Lung (tissue), 12 donors: ENCODE results near the gene HNRNPD. TPM values are rescaled to one million over a fixed set of nuclear protein-coding genes. Genes with fewer than 3 reads are reported as not detected.
A peak's percentile ranks its signal among the peaks of the same experiment; 100 is the strongest.

ENCODE experiments used
- ATAC-seq: fragments of 200-7000 bp; cut with Tn5 transposase; one replicate; pipeline ENCODE4 v1.9.1; 2020; ENCODE audit warnings: moderate number of reproducible peaks; ENCODE audit not compliant: insufficient read depth, low FRiP score
- DNase-seq, 3 donors: peaks; one replicate each; pipeline ENCODE4 v3.0.0-alpha.2; 2013 to 2017
- H3K27ac ChIP-seq, 2 donors: one replicate each; pipeline ENCODE4 v1.5.1; 2013; ENCODE audit warnings: mild to moderate bottlenecking in 2 of 2, moderate library complexity in 2 of 2, control low read depth in 1 of 2, inconsistent platforms in 1 of 2, low read depth in 1 of 2, low read length in 1 of 2
- H3K27me3 ChIP-seq, 3 donors: one replicate each; pipeline ENCODE4 v1.5.1; 2013; ENCODE audit warnings: low read length in 2 of 3; ENCODE audit not compliant: control insufficient read depth in 3 of 3, insufficient read depth in 3 of 3
- H3K36me3 ChIP-seq, 4 donors: one replicate each; pipeline ENCODE4 v1.5.1; 2013; ENCODE audit warnings: low read length in 4 of 4, mild to moderate bottlenecking in 1 of 4, moderate library complexity in 1 of 4; ENCODE audit not compliant: control insufficient read depth in 4 of 4, insufficient read depth in 4 of 4
- H3K4me1 ChIP-seq, 5 donors: one replicate each; pipeline ENCODE4 v1.5.1; 2013; ENCODE audit warnings: low read length in 5 of 5, mild to moderate bottlenecking in 2 of 5, moderate library complexity in 1 of 5; ENCODE audit not compliant: control insufficient read depth in 5 of 5, insufficient read depth in 5 of 5
- H3K4me3 ChIP-seq: one replicate; pipeline ENCODE4 v1.5.1; 2013; ENCODE audit warnings: mild to moderate bottlenecking, control low read depth, moderate library complexity
- H3K9ac ChIP-seq, 2 donors: one replicate each; pipeline ENCODE4 v1.5.1; 2013; ENCODE audit warnings: low read length in 2 of 2, control low read depth in 1 of 2; ENCODE audit not compliant: insufficient read depth in 1 of 2
- H3K9me3 ChIP-seq, 4 donors: one replicate each; pipeline ENCODE4 v1.5.1; 2013; ENCODE audit warnings: low read length in 3 of 4, mild to moderate bottlenecking in 1 of 4, moderate library complexity in 1 of 4; ENCODE audit not compliant: control insufficient read depth in 4 of 4, insufficient read depth in 3 of 4
- WGBS, 2 donors: extraction: QIAGEN DNeasy Blood & Tissue Kit; methylation state at CpG; one replicate each; pipeline ENCODE4 v1.1.7; 2013; 5-methylcytosine and 5-hydroxymethylcytosine counted together
- polyA plus RNA-seq, 2 donors: library from polyadenylated mRNA; stranded (reverse); fragments of 200-250 nt; gene quantifications; one replicate each; pipeline ENCODE4 v1.2.1, GENCODE V29; 2013
- total RNA-seq, 2 donors: library from RNA; depleted of rRNA in 1 of 2; stranded (reverse); fragments of >200 nt in 1 of 2; gene quantifications; one replicate each; pipeline ENCODE4 v1.2.1, GENCODE V29; 2014 to 2021
- TF ChIP-seq, protein P1 (sequence below): IDR thresholded peaks from 2 replicates; pipeline ENCODE4 v1.5.1; 2012; ENCODE audit warnings: mild to moderate bottlenecking; ENCODE audit errors: control extremely low read depth, extremely low read depth
- donor health status: control.
- donor health status: control.
- donor health status: Bipolar disorder and iron deficiency.
- donor health status: healthy.
- donor health status: DM: yes; HTN: yes; CAD: no.

HNRNPD gene
- total and polyA plus RNA-seq, 4 donors: 118 to 181 (median 143) TPM

GRCh38 chr4:82363896-82364487 is 9.8 kb downstream of the HNRNPD start:
- Histone ChIP-seq H3K27me3 (no peaks in the 10 kb centered on the region), H3K9me3 (no peaks in the 10 kb centered on the region), H3K4me3 (no peak overlapping the region), H3K27ac (no peak overlapping the region), H3K9ac (no peak overlapping the region), H3K4me1 (peaks cover 10 to 23% (median 18%) of the 10 kb centered on the region in 5 donors), H3K36me3 (peaks cover 0 to 21% (median 5%) of the 10 kb centered on the region in 4 donors)
- WGBS, 2 donors: 71 to 79% methylated on average over 4 of the region's 4 CpGs
- ATAC-seq: no peak
- TF ChIP-seq, protein P1, sequence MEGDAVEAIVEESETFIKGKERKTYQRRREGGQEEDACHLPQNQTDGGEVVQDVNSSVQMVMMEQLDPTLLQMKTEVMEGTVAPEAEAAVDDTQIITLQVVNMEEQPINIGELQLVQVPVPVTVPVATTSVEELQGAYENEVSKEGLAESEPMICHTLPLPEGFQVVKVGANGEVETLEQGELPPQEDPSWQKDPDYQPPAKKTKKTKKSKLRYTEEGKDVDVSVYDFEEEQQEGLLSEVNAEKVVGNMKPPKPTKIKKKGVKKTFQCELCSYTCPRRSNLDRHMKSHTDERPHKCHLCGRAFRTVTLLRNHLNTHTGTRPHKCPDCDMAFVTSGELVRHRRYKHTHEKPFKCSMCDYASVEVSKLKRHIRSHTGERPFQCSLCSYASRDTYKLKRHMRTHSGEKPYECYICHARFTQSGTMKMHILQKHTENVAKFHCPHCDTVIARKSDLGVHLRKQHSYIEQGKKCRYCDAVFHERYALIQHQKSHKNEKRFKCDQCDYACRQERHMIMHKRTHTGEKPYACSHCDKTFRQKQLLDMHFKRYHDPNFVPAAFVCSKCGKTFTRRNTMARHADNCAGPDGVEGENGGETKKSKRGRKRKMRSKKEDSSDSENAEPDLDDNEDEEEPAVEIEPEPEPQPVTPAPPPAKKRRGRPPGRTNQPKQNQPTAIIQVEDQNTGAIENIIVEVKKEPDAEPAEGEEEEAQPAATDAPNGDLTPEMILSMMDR: no peak
- no peak for DNase-seq

- Histone ChIP-seq H3K9ac (no peak overlapping the region), H3K9me3 (no peaks in the 10 kb centered on the region), H3K27me3 (no peaks in the 10 kb centered on the region), H3K36me3 (peaks cover 3 to 10% (median 6%) of the 10 kb centered on the region in 4 donors), H3K4me1 (peaks cover 11 to 20% (median 15%) of the 10 kb centered on the region in 5 donors), H3K4me3 (no peak overlapping the region), H3K27ac (no peak overlapping the region)
- ATAC-seq (no peak), DNase-seq (no peak)
- TF ChIP-seq, protein P1: no peak
- WGBS, 2 donors: 74 to 79% methylated on average over 9 of the region's 9 CpGs
Observed at GRCh38 chr4:82362565-82362964, 11.2 kb downstream of the HNRNPD start.

- peaks cover 8 to 20% (median 14%) of the 10 kb centered on the region in 5 donors for H3K4me1 ChIP-seq
- H3K36me3 ChIP-seq: peaks cover 6 to 20% (median 19%) of the 10 kb centered on the region in 4 donors
- WGBS, 2 donors: 89 to 90% methylated on average over 4 of the region's 4 CpGs
- H3K27me3 ChIP-seq: no peaks in the 10 kb centered on the region
- H3K9ac ChIP-seq: no peak overlapping the region
- TF ChIP-seq, protein P1: peak; percentile 50
- no peak overlapping the region for H3K4me3 ChIP-seq
- DNase-seq (peak in 2 of 3 donors; percentile 51 to 60), ATAC-seq (no peak)
- no peak overlapping the region for H3K27ac ChIP-seq
- no peaks in the 10 kb centered on the region for H3K9me3 ChIP-seq
Observed at GRCh38 chr4:82360298-82361177, 13.3 kb downstream of the HNRNPD start.
